GM18951 (cell line): Measurements from ENCODE around the gene TBCEL.

Source experiments
- POLR2A ChIP-seq: IDR thresholded peaks from 4 replicates; pipeline ENCODE4 v1.6.1; 2011; ENCODE audit warnings: mild to moderate bottlenecking; ENCODE audit not compliant: insufficient read length, insufficient read depth; ENCODE audit errors: extremely low read depth
- in situ Hi-C: fragments of 300-500 bp; cut with MboI; formaldehyde crosslinking; loops from one replicate; pipeline ENCODE4 v1.12.0; 2022; ENCODE audit warnings: low sequenced_read_pairs, mixed read lengths, inconsistent platforms; ENCODE audit not compliant: unreplicated experiment

The TBCEL gene

DNA sequence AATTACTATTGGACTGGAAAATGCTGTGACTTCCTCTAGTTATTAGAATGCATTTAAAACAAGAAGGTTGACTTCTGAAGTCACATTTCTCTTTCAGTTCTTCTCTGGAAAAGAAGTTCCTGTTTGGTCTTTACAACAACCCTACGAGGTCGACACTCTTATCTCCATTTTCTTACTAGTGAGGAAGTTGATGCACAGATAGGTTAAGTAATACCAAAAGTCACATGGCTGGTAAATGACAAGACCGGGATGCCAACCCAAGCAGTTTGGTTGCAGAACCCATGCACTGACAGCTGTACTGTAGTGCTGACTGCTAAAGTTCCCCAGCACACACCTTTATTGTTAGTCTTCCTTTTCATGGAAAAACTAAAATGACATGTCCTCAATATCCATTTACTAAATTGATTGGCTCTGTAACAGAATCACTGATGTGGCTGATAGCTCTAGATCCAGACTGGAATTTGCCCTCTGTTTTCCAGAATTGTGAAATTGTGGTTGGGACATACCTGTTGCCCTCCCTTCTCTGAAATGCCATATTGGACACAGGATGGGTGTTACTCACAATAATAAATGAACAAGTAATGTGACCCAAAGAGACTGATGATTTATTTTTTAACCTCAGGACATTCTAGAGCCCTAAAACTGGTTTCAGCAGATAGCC, 67.7 kb downstream of the TBCEL start:
- in situ Hi-C loops: no loop called here

DNA sequence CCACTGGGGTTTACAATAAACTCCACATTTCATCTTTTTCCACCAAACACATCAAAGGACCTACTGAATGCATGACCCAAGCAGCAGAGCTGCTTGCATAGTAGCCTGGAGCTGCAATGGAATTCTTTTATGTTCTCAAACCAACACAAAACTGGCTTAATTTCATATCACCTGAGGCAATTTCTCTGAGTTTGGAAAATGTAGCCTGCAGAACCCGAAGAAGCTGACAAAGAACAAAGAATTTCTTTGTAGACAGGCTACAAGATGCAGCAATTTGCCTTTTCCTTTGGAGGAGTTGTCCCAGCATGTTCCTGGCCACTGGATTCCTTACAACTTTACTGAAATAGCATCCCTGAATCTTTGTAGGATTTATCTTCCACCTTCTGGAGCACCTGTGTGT, 71.7 kb downstream of the TBCEL start:
- TF ChIP-seq POLR2A: no peak
- in situ Hi-C loops: no loop called here

More for the DNA sequence above, 67.7 kb downstream of the TBCEL start:
- TF ChIP-seq POLR2A: no peak

DNA sequence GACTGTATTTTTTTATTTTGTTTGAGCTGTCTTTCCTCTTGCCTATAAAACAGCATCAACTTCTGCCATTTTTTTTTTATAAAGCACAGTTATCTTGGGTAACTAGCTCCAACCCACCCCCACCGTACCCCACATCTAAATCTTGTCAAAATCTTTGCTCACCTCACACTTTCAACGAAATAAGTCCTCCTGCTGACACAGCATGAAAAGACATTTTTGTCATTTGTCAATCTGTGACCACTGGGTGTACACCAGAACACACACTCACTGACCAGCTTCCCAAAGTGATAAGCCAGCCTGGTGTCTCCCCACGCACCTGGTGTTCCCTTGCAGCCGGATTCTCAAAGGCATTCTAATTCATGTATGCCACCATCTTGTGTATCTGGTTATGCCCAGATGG, 75.5 kb downstream of the TBCEL start:
- TF ChIP-seq POLR2A: no peak
- in situ Hi-C loops: no loop called here

- TF ChIP-seq POLR2A: no peak
- in situ Hi-C loops: no loop called here
These were observed 76.0 kb downstream of the TBCEL start for GRCh38 chr11:121099885-121100284.

DNA sequence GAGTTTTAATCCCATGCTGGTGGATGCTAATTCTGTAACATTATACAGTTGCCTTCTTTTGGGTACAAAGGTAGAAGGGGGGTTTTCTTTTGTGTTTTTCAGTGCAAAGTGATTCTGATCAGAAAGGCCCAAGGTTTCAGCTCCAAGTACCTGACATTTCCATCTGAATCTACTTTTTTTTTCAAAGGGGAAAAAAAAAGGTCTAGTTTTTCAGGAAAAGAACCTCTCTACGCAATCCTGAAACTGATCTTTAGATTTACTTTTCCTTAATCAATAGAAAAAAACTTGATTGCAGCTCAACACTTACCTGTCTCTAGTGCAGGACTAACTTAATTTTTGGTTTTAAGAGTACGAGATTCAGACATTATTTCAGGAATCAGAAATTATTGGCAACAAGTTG, 77.0 kb downstream of the TBCEL start, which contains the start of gene TECTA:
TECTA (plus strand) TSS at position 301 of the 400 bp plus-strand sequence. CDS start 1,423 bp downstream, outside the sequence.
- in situ Hi-C loops: no loop called here
- TF ChIP-seq POLR2A: no peak

GRCh38 chr11:121104312-121104762, 80.4 kb downstream of the TBCEL start:
- no peak for TF ChIP-seq POLR2A
- in situ Hi-C loops: no loop called here

GRCh38 chr11:121105063-121105480, 81.2 kb downstream of the TBCEL start:
- in situ Hi-C loops: no loop called here
- TF ChIP-seq POLR2A: no peak

DNA sequence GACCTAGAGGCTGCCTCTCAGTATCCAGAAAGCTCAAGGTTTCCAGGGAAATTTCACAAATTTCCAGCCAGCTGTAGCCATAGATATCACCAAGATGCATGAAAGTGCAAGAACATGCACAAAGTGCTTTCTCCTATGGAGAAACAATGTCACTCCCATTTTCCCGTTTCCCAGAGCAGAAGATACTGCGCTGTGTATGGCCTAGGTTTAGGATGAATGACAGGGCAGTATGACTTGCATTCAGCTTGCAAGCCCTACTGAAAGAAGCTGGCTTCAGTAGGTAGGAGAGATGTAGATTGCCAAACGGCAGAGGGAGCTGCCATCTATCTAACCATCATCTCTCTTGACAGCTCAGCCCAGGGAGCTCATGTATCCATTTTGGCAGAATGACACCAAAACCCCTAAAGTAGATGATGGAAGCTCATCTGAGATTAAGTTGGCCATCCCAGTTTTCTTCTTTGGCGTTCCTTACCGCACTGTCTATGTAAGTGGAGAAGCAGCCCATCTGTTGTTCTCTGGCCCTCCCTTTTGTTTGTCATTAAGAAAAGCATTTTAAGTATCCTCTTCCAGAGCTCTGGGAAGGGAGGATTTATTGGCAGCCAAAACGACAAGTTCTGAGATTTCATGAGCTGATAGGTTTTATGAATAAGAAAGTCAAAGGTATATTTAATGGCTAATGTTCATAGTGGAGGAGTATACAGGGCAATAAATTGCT, 81.7 kb downstream of the TBCEL start:
- in situ Hi-C loops: no loop called here
- no peak for TF ChIP-seq POLR2A

DNA sequence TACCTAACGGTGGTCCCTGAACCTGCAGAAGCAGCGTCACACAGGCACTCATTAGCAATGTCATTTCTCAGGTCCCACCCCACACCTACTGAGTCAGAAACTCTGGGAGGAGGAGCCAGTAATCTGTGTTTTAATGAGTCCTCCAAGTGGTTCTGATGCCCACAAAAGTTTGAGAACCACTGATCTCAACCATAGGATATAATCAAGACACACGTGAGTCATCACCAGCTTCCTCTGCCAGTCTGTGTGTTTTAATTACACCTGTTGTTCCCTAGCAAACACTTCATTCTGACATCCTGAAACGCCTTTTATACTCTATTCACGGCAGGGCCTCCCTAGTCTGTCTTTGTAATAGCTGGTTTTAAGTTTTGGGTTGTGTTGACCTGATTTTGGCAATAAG, 82.9 kb downstream of the TBCEL start:
- TF ChIP-seq POLR2A: no peak
- in situ Hi-C loops: no loop called here

GRCh38 chr11:121108413-121108812, 84.5 kb downstream of the TBCEL start:
- in situ Hi-C loops: no loop called here
- TF ChIP-seq POLR2A: no peak

- in situ Hi-C loops: no loop called here
- TF ChIP-seq POLR2A: no peak
These were observed 85.6 kb downstream of the TBCEL start for GRCh38 chr11:121109471-121109870.

DNA sequence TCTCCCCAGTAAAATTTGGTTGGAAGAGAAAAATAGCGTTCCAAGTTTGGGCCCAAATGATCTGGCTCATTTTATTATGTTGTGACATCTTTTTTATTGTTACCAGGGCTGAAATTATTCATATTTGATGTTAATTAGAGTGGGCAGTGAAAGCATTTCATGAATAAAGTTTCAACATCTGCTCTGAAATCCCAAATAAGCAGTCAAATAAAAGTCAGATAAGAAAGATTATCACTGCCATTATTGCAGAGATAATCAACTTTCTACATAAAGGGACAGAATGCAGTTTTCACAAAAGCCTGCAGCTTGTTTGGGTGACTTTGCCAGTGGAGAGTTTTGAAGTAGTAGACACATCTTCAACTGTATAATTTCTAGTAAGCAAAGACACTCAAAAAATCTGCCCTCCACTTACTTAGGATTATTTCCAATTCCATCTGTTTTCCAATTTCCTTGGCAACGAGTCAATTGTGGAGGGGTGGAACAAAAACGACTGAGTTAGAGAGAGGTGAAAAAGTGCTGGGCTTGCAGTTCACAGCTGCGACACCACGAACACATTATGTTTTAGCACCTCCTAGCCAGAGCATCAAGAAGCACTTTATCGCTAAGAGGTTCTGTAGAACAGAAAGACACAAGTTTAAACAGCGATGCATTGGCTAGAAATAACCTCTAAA, 86.1 kb downstream of the TBCEL start:
- TF ChIP-seq POLR2A: no peak
- in situ Hi-C loops: no loop called here

GRCh38 chr11:121110871-121111724, 87.2 kb downstream of the TBCEL start:
- TF ChIP-seq POLR2A: no peak
- in situ Hi-C loops: no loop called here
